Osteocyte (in vitro differentiated cells): Measurements from ENCODE around the gene DHX57. TPM values are rescaled to one million over a fixed set of nuclear protein-coding genes. Genes with fewer than 3 reads are reported as not detected.

Source experiments
- DNase-seq: peaks from one replicate; pipeline ENCODE4 v3.0.0; 2021; ENCODE audit warnings: mixed read lengths; ENCODE audit not compliant: unreplicated experiment; ENCODE audit errors: extremely low spot score
- H3K27ac Mint-ChIP-seq: one replicate; pipeline ENCODE4 v1.8.0; 2021; ENCODE audit warnings: mild to moderate bottlenecking, mixed read lengths; ENCODE audit not compliant: unreplicated experiment
- H3K27me3 Mint-ChIP-seq: one replicate; pipeline ENCODE4 v1.8.0; 2021; ENCODE audit warnings: mixed read lengths; ENCODE audit not compliant: unreplicated experiment
- H3K36me3 Mint-ChIP-seq: one replicate; pipeline ENCODE4 v1.8.0; 2021; ENCODE audit warnings: mixed read lengths; ENCODE audit not compliant: unreplicated experiment
- H3K4me1 Mint-ChIP-seq: one replicate; pipeline ENCODE4 v1.8.0; 2021; ENCODE audit warnings: mixed read lengths; ENCODE audit not compliant: unreplicated experiment
- H3K4me3 Mint-ChIP-seq: one replicate; pipeline ENCODE4 v1.8.0; 2021; ENCODE audit warnings: mild to moderate bottlenecking, moderate library complexity, mixed read lengths; ENCODE audit not compliant: unreplicated experiment
- H3K9me3 Mint-ChIP-seq: one replicate; pipeline ENCODE4 v1.8.0; 2021; ENCODE audit warnings: mixed read lengths; ENCODE audit not compliant: unreplicated experiment
- total RNA-seq: library from RNA; stranded (reverse); gene quantifications from 2 replicates; pipeline ENCODE4 v1.2.1, GENCODE V29; 2021
- TF ChIP-seq, protein P1 (sequence below): fragments of 200-600 bp; sonication (generic); IDR thresholded peaks from 2 replicates; pipeline ENCODE4 v1.5.0; 2021; ENCODE audit warnings: antibody characterized with exemption, mild to moderate bottlenecking, moderate library complexity

DHX57 gene
- total RNA-seq, 1 donor from 2014 or later: 24.2 TPM

DNA sequence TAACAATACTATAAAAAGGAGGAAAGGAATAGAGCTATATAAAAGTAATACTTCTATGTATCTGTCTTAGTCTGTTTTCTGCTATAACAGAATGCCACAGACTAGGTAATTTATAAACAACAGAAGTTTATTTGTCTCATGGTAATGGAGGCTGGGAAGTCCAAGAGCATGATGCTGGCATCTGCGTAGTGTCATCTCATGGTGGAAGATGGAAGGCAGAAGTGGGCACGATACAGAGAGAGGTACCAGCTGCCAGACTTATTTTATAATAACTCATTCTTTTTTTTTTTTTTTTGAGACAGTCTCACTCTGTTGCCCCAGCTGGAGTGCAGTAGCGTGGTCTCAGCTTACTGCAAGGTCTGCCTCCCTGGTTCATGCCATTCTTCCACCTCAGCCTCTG lies 4.3 kb downstream of the DHX57 start:
- Mint-ChIP-seq H3K27me3 (no peaks in the 10 kb centered on the region), H3K9me3 (peaks cover 22% of the 10 kb centered on the region), H3K36me3 (peaks cover 24% of the 10 kb centered on the region), H3K27ac (no peak overlapping the region), H3K4me3 (no peak overlapping the region), H3K4me1 (peaks cover 17% of the 10 kb centered on the region)
- TF ChIP-seq, protein P1, sequence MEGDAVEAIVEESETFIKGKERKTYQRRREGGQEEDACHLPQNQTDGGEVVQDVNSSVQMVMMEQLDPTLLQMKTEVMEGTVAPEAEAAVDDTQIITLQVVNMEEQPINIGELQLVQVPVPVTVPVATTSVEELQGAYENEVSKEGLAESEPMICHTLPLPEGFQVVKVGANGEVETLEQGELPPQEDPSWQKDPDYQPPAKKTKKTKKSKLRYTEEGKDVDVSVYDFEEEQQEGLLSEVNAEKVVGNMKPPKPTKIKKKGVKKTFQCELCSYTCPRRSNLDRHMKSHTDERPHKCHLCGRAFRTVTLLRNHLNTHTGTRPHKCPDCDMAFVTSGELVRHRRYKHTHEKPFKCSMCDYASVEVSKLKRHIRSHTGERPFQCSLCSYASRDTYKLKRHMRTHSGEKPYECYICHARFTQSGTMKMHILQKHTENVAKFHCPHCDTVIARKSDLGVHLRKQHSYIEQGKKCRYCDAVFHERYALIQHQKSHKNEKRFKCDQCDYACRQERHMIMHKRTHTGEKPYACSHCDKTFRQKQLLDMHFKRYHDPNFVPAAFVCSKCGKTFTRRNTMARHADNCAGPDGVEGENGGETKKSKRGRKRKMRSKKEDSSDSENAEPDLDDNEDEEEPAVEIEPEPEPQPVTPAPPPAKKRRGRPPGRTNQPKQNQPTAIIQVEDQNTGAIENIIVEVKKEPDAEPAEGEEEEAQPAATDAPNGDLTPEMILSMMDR: no peak
- no peak for DNase-seq

DNA sequence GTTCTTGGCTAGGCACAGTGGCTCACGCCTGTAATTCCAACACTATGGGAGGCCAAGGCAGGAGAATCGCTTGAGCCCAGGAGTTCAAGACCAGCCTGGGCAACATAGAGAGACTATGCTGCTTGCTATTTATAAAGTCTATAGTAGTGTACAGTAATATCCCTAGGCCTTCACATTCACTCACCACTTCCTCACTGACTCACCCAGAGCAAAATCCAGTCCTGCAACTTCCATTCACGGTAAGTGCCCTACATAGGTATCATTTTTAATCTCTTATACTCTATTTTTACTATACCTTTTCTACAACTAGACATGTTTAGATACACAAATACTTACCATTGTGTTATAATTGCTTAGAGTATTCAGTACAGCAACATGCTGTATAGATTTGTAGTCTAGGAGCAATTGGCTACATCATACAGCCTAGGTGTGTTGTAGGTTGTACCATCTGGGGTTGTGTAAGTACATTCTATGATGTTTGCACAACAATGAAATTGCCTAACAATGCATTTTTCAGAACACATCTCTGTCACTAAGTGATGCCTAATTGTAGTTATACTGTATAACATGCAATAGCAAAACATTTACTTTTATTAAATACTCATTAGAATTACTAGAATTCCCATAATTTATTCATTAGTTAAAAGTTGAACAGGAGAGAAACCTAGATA lies 8.8 kb downstream of the DHX57 start:
- no peaks in the 10 kb centered on the region for H3K4me1 Mint-ChIP-seq
- peaks cover 31% of the 10 kb centered on the region for H3K36me3 Mint-ChIP-seq
- TF ChIP-seq, protein P1: no peak
- no peak overlapping the region for H3K4me3 Mint-ChIP-seq
- no peak for DNase-seq
- H3K27ac Mint-ChIP-seq: no peak overlapping the region
- peaks cover 14% of the 10 kb centered on the region for H3K9me3 Mint-ChIP-seq
- H3K27me3 Mint-ChIP-seq: no peaks in the 10 kb centered on the region

DNA sequence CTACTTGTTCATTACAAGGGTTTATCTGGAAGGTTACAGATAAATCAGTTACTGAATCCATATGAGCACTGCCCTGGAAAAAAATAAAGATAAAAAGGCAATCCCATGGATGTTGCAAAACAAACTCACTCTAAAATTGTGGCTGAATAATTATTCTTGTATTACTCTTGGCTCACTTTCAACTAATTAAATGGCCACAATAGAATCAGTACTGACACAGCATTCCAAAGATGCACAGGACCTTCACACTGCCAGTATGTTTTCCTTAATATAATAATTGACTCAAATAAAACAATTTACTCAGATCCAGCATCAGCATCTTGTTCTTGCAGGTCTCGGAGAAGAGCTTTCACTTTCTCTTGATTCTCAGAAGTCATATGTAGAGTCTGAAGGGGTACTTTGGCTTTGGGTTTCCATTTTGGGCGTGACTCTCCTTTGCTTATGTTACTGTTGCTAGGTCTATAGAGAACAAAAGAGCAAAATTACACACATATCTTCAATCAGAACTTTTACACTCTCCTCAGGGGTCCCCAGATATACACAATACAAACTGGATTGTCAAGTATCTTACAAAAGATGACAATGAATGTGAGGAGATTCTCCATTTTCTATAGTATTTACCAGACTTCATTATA lies 12.6 kb downstream of the DHX57 start:
- no peak for DNase-seq
- H3K9me3 Mint-ChIP-seq: peaks cover 4% of the 10 kb centered on the region
- no peaks in the 10 kb centered on the region for H3K27me3 Mint-ChIP-seq
- H3K36me3 Mint-ChIP-seq: peaks cover 48% of the 10 kb centered on the region
- H3K4me1 Mint-ChIP-seq: no peaks in the 10 kb centered on the region
- H3K27ac Mint-ChIP-seq: no peak overlapping the region
- H3K4me3 Mint-ChIP-seq: no peak overlapping the region
- TF ChIP-seq, protein P1: no peak

DNA sequence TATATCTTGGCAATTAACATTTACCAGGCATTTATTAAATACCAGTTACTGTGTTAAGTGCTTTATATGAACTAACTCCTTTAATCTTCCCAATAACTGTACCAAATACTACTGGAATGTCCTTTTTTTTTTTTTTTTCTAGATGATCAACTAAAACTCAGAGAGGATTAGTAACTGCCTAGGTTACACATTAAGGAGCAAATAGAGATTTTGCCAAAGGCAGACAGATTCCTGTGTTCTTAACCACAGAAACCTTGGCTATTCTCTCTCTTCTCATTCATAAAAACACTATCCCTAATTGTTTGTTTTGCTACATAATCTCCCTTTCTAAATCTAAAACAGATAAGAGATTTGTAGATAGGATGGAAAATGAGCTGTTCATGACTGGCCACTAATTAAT lies 13.3 kb downstream of the DHX57 start:
- DNase-seq: no peak
- H3K9me3 Mint-ChIP-seq: peaks cover 4% of the 10 kb centered on the region
- no peak overlapping the region for H3K27ac Mint-ChIP-seq
- H3K36me3 Mint-ChIP-seq: peaks cover 52% of the 10 kb centered on the region
- H3K27me3 Mint-ChIP-seq: no peaks in the 10 kb centered on the region
- TF ChIP-seq, protein P1: no peak
- H3K4me1 Mint-ChIP-seq: no peaks in the 10 kb centered on the region
- H3K4me3 Mint-ChIP-seq: no peak overlapping the region

DNA sequence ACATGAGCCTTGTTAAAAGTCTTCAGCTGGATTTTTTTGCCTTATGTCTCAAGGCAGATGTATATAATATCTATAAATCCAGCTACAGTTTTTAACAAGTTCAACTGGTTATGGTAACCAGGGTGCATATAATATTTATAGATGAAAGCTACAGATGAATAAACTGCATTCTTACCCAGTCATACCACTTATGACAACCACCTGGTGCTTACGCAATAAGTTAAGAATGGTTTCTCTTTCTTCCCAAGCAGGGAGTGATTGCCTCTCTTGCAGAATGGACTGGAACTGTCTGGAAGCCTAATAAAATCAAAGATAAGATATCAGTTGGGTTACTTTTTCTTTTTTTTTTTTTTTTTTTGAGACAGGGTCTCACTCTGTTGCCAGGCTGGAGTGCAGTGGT lies 19.6 kb downstream of the DHX57 start:
- H3K27ac Mint-ChIP-seq: no peak overlapping the region
- H3K4me3 Mint-ChIP-seq: no peak overlapping the region
- peaks cover 4% of the 10 kb centered on the region for H3K9me3 Mint-ChIP-seq
- TF ChIP-seq, protein P1: no peak
- no peaks in the 10 kb centered on the region for H3K27me3 Mint-ChIP-seq
- peaks cover 56% of the 10 kb centered on the region for H3K36me3 Mint-ChIP-seq
- no peak for DNase-seq
- no peaks in the 10 kb centered on the region for H3K4me1 Mint-ChIP-seq
